ENCODE measurements around the gene ELFN2.

- no peak for TF ChIP-seq CTCF (IDR thresholded peaks at IDR 0.05)
- no peak for TF ChIP-seq POLR2A (IDR thresholded peaks at IDR 0.05)
These were observed 559 bp downstream of the ELFN2 start for GRCh38 chr22:37426706-37427134.

Measured in right lobe of liver (tissue), 4 donors.